SK-N-SH treated with all-trans-retinoic acid at 6 μM for 48 hours (cell line): ENCODE data around the gene SFMBT2.

Experiments
- ATAC-seq: fragments of 200-7000 bp; cut with Tn5 transposase; 3 replicates; pipeline ENCODE4 v1.9.1; 2020; ENCODE audit warnings: mild to moderate bottlenecking, moderate library complexity
- ARNTL ChIP-seq: fragments of 450-650 bp; formaldehyde crosslinking; IDR thresholded peaks from 2 replicates; pipeline ENCODE4 v1.5.0; 2020; ENCODE audit warnings: low read depth, mild to moderate bottlenecking, moderate library complexity, borderline replicate concordance
- CREB5 ChIP-seq: fragments of 250-450 bp; sonication (Bioruptor Pico); IDR thresholded peaks from 2 replicates; pipeline ENCODE4 v1.5.1; 2020; ENCODE audit warnings: low read depth, mild to moderate bottlenecking, moderate library complexity
- CSRNP3 ChIP-seq: fragments of 250-450 bp; sonication (Bioruptor Pico); IDR thresholded peaks from 2 replicates; pipeline ENCODE4 v1.5.1; 2021; ENCODE audit warnings: mild to moderate bottlenecking, moderate library complexity
- ESRRG ChIP-seq: fragments of 250-450 bp; sonication (Bioruptor Pico); IDR thresholded peaks from 2 replicates; pipeline ENCODE4 v1.6.1; 2021; ENCODE audit warnings: mild to moderate bottlenecking
- GLIS3 ChIP-seq: fragments of 250-450 bp; sonication (Bioruptor Pico); IDR thresholded peaks from 2 replicates; pipeline ENCODE4 v1.5.0; 2020; ENCODE audit warnings: mild to moderate bottlenecking, moderate library complexity
- ISL1 ChIP-seq: fragments of 250-450 bp; sonication (Bioruptor Pico); IDR thresholded peaks from 2 replicates; pipeline ENCODE4 v2.1.2; 2022; ENCODE audit warnings: mild to moderate bottlenecking, moderate library complexity
- OSR1 ChIP-seq: fragments of 250-450 bp; sonication (Bioruptor Pico); IDR thresholded peaks from 2 replicates; pipeline ENCODE4 v1.8.0; 2022; ENCODE audit warnings: moderate library complexity, mild to moderate bottlenecking, inconsistent platforms
- PATZ1 ChIP-seq: fragments of 250-450 bp; sonication (Bioruptor Pico); IDR thresholded peaks from 2 replicates; pipeline ENCODE4 v1.8.0; 2020; ENCODE audit warnings: mild to moderate bottlenecking, moderate library complexity, borderline replicate concordance
- POU6F1 ChIP-seq: fragments of 250-450 bp; sonication (Bioruptor Pico); IDR thresholded peaks from 2 replicates; pipeline ENCODE4 v1.8.0; 2021; ENCODE audit warnings: low read depth, mild to moderate bottlenecking, moderate library complexity, borderline replicate concordance
- PPARA ChIP-seq: fragments of 250-450 bp; sonication (Bioruptor Pico); IDR thresholded peaks from 2 replicates; pipeline ENCODE4 v1.5.0; 2020; ENCODE audit warnings: mild to moderate bottlenecking, borderline replicate concordance
- SNAI2 ChIP-seq: fragments of 250-450 bp; sonication (Bioruptor Pico); IDR thresholded peaks from 2 replicates; pipeline ENCODE4 v1.5.0; 2020; ENCODE audit warnings: mild to moderate bottlenecking, moderate library complexity
- TOX ChIP-seq: fragments of 250-450 bp; sonication (Bioruptor Pico); IDR thresholded peaks from 2 replicates; pipeline ENCODE4 v1.8.0; 2021; ENCODE audit warnings: mild to moderate bottlenecking, moderate library complexity, borderline replicate concordance
- TSHZ2 ChIP-seq: fragments of 250-450 bp; sonication (Bioruptor Pico); IDR thresholded peaks from 2 replicates; pipeline ENCODE4 v1.5.0; 2020; ENCODE audit warnings: mild to moderate bottlenecking, moderate library complexity
- ZC3H10 ChIP-seq: fragments of 250-450 bp; sonication (Bioruptor Pico); IDR thresholded peaks from 2 replicates; pipeline ENCODE4 v1.5.1; 2021; ENCODE audit warnings: mild to moderate bottlenecking, moderate library complexity
- ZFP3 ChIP-seq: fragments of 250-450 bp; sonication (Bioruptor Pico); IDR thresholded peaks from 2 replicates; pipeline ENCODE4 v1.5.0; 2020; ENCODE audit warnings: mild to moderate bottlenecking, moderate library complexity
- ZFP30 ChIP-seq: fragments of 450-650 bp; formaldehyde crosslinking; IDR thresholded peaks from 2 replicates; pipeline ENCODE4 v1.5.0; 2022; ENCODE audit warnings: mild to moderate bottlenecking, moderate library complexity
- ZNF565 ChIP-seq: fragments of 450-650 bp; formaldehyde crosslinking; conservative IDR thresholded peaks from 2 replicates; pipeline ENCODE4 v1.5.0; 2020; ENCODE audit warnings: low read depth, mild to moderate bottlenecking, moderate library complexity
- ZNF70 ChIP-seq: fragments of 450-650 bp; formaldehyde crosslinking; IDR thresholded peaks from 2 replicates; pipeline ENCODE4 v1.5.0; 2020; ENCODE audit warnings: mild to moderate bottlenecking, moderate library complexity
- ZNF8 ChIP-seq: fragments of 450-650 bp; formaldehyde crosslinking; IDR thresholded peaks from 2 replicates; pipeline ENCODE4 v1.5.0; 2020; ENCODE audit warnings: mild to moderate bottlenecking, moderate library complexity

SFMBT2 gene

GRCh38 chr10:7260412-7260900 is 150.4 kb downstream of the SFMBT2 start:
- peak; percentile 80 for ATAC-seq
- TF ChIP-seq TSHZ2 (CRISPR knock-in tag) (0 out of 2 replicates have a peak, but pooled peaks have one; percentile 16), PPARA (no peak), ISL1 (CRISPR knock-in tag) (peak; percentile 70)

GRCh38 chr10:7258948-7259523 is 151.8 kb downstream of the SFMBT2 start:
- no peak for TF ChIP-seq ZFP30 (CRISPR knock-in tag)
- no peak for TF ChIP-seq POU6F1 (CRISPR knock-in tag)
- TF ChIP-seq CREB5 (CRISPR knock-in tag) = no peak
- no peak for TF ChIP-seq GLIS3 (CRISPR knock-in tag)
- TF ChIP-seq SNAI2 (CRISPR knock-in tag) = no peak
- TF ChIP-seq TSHZ2 (CRISPR knock-in tag) = no peak
- no peak for TF ChIP-seq ARNTL (CRISPR knock-in tag)
- TF ChIP-seq ZFP3 = no peak
- TF ChIP-seq ZC3H10 = no peak
- TF ChIP-seq OSR1 (CRISPR knock-in tag) = no peak
- no peak for TF ChIP-seq ZNF8 (CRISPR knock-in tag)
- no peak for TF ChIP-seq ZNF565 (CRISPR knock-in tag)
- TF ChIP-seq ESRRG = no peak
- no peak for TF ChIP-seq PATZ1 (CRISPR knock-in tag)
- TF ChIP-seq ISL1 (CRISPR knock-in tag) = no peak
- TF ChIP-seq CSRNP3 (CRISPR knock-in tag) = no peak
- TF ChIP-seq ZNF70 (CRISPR knock-in tag) = no peak
- TF ChIP-seq TOX (CRISPR knock-in tag) = no peak
- TF ChIP-seq, all 23 proteins: peak for 0
- ATAC-seq = no peak
